NAMALWA (cell line): ENCODE data around the gene ARFIP1.

Experiments used
- DNase-seq: peaks from one replicate; pipeline ENCODE4 v3.0.0-alpha.2; 2015; ENCODE audit warnings: low spot score

Gene ARFIP1

GRCh38 chr4:152898606-152899005 lies 118.9 kb downstream of the ARFIP1 start:
- no peak for DNase-seq

- DNase-seq = no peak
Measured at GRCh38 chr4:152900395-152900794, 120.6 kb downstream of the ARFIP1 start.

- DNase-seq = no peak
Measured at GRCh38 chr4:152901205-152901604, 121.5 kb downstream of the ARFIP1 start.

- no peak for DNase-seq
Measured at GRCh38 chr4:152903658-152904057, 123.9 kb downstream of the ARFIP1 start.

- DNase-seq = no peak
Measured at GRCh38 chr4:152909901-152910300, 130.1 kb downstream of the ARFIP1 start.

GRCh38 chr4:152910521-152910920 lies 130.8 kb downstream of the ARFIP1 start:
- DNase-seq = no peak

- no peak for DNase-seq
Measured at GRCh38 chr4:152917543-152918395, 138.0 kb downstream of the ARFIP1 start.

- no peak for DNase-seq
Measured at GRCh38 chr4:152919826-152920225, 140.1 kb downstream of the ARFIP1 start.

GRCh38 chr4:152920768-152921167 lies 141.0 kb downstream of the ARFIP1 start:
- DNase-seq = peak; percentile 19

GRCh38 chr4:152921284-152921683 lies 141.5 kb downstream of the ARFIP1 start:
- DNase-seq = no peak

- no peak for DNase-seq
Measured at GRCh38 chr4:152925851-152926250, 146.1 kb downstream of the ARFIP1 start.

GRCh38 chr4:152926959-152927358 lies 147.2 kb downstream of the ARFIP1 start:
- DNase-seq = no peak

GRCh38 chr4:152927737-152928136 lies 148.0 kb downstream of the ARFIP1 start:
- no peak for DNase-seq

- no peak for DNase-seq
Measured at GRCh38 chr4:152928286-152928685, 148.5 kb downstream of the ARFIP1 start.

GRCh38 chr4:152929888-152930287 lies 150.1 kb downstream of the ARFIP1 start:
- DNase-seq = no peak

- DNase-seq = peak; percentile 10
Measured at GRCh38 chr4:152935143-152935542, 155.4 kb downstream of the ARFIP1 start.

GRCh38 chr4:152935631-152936445 lies 156.1 kb downstream of the ARFIP1 start, which contains the start of gene FHDC1:
FHDC1 (plus strand) TSS chr4:152936323; CDS start chr4:152943058, 6,735 bp downstream.
- DNase-seq = no peak

- no peak for DNase-seq
Measured at GRCh38 chr4:152936446-152937335, 156.9 kb downstream of the ARFIP1 start.

- DNase-seq = no peak
Measured at GRCh38 chr4:152937336-152938236, 157.8 kb downstream of the ARFIP1 start.

- no peak for DNase-seq
Measured at GRCh38 chr4:152938237-152938947, 158.6 kb downstream of the ARFIP1 start.
